IPS-NIHi11 (cell line): Measurements from ENCODE around the gene SLC9A8.
"Not testable (repeated sequence)": the region's sequence is repeated elsewhere in the genome, so short reads cannot be mapped to it uniquely, and the experiment has no call there.

Source experiments
- DNase-seq: peaks from one replicate; pipeline ENCODE4 v3.0.0; 2012; ENCODE audit warnings: mixed read lengths, low spot score

Gene SLC9A8

GRCh38 chr20:49787371-49788357 lies 25.0 kb upstream of the SLC9A8 start:
- no peak for DNase-seq

DNA sequence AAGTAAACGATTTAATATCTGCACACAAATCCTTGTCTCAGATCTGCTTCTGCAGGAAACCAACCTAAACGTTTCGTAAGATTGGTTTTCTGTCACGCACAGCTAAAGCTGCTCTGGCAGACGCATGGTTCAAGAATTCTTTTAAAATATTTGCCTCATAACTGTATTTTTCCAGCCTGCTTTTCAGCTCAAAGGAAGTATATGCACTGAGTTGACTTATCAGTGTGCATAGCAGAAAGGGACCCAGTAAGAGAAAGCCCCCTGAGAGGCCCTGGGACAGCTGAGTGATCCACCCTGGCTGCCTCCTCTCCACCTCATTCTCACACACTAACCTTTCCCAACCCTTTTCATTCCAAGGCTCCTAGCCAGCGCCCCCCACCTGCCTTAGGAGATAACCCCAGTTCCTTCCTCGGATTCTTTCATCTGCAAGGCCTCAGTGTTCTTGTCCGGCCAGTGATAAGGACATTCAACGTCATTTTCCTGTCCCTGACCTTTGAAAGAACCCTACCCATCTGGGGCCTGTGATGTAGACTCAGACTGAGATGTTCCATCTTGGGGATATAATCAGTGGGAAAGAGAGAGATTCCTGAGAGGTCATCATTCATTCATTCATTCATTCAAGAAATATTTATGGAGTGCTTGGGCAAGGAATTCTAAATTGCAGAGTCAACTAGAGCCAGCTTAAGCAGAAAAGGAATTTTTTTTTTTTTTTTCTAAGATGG lies 22.4 kb upstream of the SLC9A8 start:
- no peak for DNase-seq

GRCh38 chr20:49791165-49791564 lies 21.5 kb upstream of the SLC9A8 start:
- DNase-seq = no peak

DNA sequence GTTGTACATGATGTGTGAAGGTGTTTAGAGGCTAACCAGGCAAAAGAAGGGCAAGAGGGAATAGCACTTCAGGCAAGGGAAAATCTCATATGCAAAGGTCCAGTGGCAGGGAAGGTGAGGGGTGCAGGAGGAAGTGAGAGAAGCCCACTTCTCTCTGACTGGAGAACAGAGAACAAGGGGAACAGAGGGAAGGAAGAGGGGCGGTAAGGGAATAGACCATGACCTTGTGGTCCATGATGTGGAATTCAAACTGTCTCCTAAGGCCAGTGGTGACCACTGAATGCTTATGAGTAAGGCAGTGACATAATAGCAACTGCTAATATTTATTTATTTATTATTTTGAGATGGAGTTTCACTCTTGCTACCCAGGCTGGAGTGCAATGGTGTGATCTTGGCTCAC lies 20.6 kb upstream of the SLC9A8 start:
- no peak for DNase-seq

DNA sequence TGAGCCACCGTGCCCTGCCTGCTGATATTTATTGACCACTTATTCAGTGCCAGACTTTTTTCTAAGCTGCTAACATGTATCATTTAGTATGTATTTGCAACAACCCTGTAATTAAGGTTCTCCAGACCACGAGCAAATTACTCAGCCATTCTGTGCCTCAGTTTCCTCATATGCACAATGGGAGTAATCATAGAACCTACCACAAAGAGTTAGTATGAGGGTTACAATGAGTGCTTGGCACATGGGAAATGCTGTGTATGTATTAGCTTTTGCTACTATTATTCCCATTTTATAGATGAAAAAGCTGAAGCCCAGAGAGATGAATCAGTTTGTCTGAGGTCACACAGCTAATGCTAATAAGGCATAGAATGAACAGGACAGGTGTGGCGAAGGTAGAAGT lies 20.0 kb upstream of the SLC9A8 start:
- no peak for DNase-seq

DNA sequence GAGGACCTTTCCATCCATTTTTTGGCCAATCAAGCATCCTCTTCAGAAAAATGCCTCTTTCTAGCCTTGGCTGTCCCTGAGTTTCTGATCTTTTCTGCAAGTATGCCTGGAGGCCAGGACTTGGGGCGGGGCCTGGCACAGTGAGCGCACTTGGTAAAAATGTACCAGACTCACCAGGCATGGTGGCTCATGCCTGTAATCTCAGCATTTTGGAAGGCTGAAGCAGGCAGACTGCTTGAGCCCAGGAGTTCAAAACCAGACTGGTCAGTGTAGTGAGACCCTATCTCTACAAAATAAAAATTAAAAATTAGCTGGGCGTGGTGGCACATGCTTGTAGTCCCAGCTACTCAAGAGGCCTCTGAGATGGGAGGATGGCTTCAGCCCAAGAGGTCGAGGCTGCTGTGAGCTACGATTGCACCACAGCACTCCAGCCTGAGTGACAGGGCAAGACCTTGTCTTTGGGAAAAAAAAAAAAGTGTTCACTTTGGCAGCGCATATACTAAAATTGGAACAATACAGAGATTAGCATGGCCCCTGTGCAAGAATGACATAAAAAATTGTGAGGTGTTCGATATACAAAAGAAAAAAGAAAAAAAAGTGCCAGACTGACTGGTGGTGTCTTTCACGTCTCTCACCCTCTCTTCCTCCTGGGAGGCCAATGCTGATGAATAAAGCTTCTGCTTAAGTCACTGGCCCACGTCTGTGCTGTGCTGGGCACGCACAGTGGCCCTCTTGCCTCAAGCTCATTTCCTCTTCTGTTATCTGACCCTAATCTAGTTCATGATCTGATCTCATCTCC lies 18.1 kb upstream of the SLC9A8 start:
- DNase-seq = no peak

- no peak for DNase-seq
These were observed 17.5 kb upstream of the SLC9A8 start for GRCh38 chr20:49795135-49795424.

- no peak for DNase-seq
These were observed 15.9 kb upstream of the SLC9A8 start for GRCh38 chr20:49796600-49797343.

GRCh38 chr20:49797344-49797615 lies 15.3 kb upstream of the SLC9A8 start:
- no peak for DNase-seq

DNA sequence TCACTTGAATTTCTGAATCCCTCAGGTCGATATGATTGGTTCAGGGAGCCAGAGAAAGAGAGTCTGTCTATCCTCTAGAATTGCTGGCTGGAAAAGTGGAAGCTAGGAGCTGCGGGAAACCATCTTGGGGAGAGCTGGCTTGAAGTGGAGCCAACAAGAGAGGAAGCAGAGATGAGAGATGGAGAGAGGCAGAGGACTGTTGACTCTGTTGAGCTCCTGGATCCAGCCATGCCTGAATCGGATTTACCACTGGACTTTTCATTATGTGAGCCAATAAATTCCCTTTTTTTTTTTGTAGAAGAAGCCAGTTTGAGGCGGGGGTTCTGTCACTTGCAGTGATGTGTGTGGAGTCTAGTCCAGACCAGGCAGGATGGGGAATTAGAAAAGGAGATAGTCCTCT lies 13.9 kb upstream of the SLC9A8 start:
- DNase-seq = no peak

DNA sequence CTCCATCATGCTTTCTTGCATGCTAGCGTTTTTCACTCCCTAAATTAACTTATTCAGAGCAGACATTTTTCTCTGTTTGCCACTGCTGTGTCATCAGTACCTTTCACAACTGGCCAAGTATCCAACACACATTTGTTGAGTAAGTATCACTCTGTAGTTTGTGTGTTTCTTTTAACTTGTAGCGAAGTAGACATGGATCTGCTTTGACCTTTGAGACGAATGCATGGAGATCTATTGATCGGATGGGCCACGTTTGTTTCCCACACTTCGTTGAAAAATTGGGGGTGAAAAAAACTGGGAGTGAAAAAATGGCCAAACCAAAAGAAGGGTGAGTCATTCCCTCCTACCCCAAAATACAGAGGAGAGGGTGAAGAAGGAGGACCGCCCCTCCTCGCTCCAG lies 12.9 kb upstream of the SLC9A8 start:
- DNase-seq = no peak

DNA sequence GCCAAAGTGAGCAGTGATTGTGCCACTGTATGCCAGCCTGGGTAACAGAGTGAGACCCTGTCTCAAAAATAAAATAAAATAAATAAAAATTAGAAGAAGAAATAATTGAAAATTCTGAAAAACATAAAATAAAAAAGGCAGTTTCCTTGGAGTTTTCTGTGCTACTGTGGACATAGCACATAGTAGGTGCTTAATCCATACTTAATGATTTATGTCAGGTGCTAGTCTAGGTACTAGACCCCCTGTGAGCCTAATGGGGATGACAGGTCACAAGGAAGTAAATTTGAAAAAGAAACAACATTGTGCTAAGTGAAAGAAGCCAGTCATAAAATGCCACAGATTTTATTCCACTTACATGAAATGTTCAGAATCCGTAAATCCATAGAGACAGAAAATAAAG lies 9.2 kb upstream of the SLC9A8 start:
- no peak for DNase-seq

DNA sequence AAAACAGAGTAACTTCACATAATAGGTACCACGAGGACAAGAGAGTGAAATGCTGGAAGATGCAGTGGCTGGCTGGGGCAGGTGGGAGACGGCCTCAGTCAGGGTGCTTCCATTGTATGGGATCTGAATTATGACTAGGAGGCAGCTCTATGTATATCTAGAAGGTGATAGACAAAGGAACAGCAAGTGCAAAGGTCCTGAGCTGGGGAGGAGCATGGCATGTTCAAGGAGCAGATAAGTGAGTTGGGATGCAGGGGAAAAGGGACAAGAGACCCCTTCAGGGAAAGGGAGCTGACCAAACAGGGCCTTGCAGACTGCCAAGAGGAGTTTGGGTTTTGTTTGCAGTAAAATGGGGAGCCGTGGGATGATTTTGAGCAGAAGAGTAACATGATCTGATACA lies 8.3 kb upstream of the SLC9A8 start:
- DNase-seq = no peak

- DNase-seq = not testable (repeated sequence)
These were observed 7.3 kb upstream of the SLC9A8 start for GRCh38 chr20:49805224-49805876.

GRCh38 chr20:49808753-49809152 lies 3.9 kb upstream of the SLC9A8 start:
- DNase-seq = no peak

GRCh38 chr20:49809803-49810359 lies 2.7 kb upstream of the SLC9A8 start:
- DNase-seq = no peak

DNA sequence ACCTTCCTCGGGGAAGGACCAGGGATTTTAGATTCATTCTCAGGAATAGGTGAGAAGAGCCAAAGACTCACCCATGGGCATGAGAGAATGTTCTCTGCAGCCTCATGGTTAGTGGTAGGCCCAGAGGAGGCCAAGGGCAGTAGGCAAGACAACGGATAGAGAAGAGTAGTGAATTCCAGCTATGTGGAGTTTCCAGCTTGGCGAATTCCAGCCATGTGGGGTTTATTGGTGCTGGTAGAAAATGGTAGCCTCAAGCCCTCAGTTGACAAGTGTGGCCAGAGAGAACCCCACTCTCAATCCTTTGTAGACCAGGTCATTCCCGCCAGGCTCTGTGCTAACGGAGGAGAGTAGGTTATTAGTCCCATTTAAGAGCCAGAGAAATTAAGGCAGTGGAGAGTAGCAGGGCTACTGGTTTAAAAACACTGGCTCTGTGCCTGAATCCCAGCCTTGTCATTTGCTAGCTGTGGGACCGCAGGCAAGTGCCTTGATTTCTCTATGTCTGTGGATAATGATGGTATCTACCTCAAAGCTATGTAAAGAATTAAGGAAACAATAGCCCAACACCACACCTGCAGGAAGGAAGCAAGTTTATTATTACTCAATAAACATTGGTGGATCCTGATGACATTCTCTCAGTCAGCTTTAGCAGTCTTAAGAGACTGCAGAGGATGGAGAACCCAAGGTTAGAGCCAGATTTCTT lies 2.0 kb upstream of the SLC9A8 start:
- DNase-seq = no peak

GRCh38 chr20:49811825-49812506 lies 662 bp upstream of the SLC9A8 start:
- no peak for DNase-seq

- DNase-seq = no peak
These were observed 812 bp downstream of the SLC9A8 start for GRCh38 chr20:49813305-49813974.
